ENCODE measurements around the gene HEPHL1. TPM values are rescaled to one million over a fixed set of nuclear protein-coding genes. Genes with fewer than 3 reads are reported as not detected.

Gene HEPHL1
- total RNA-seq, 1 donor from 2014 or later = not detected

GRCh38 chr11:93984196-93984567 is 37.0 kb upstream of the HEPHL1 start:
- H3K27me3 ChIP-seq (ENCODE audit: low read depth) = no peaks in the 10 kb centered on the region
- no peak for DNase-seq
- intact Hi-C loops (cut with micrococcal nuclease) = no loop called here
- no peak for TF ChIP-seq CTCF (IDR thresholded peaks at IDR 0.05; ENCODE audit: borderline replicate concordance)
- H3K36me3 ChIP-seq = no peaks in the 10 kb centered on the region
- no peaks in the 10 kb centered on the region for H3K4me1 ChIP-seq
- no peak overlapping the region for H3K4me3 ChIP-seq
- H3K9me3 ChIP-seq (replicated peaks) = peaks cover 7% of the 10 kb centered on the region
- H3K27ac ChIP-seq (replicated peaks) = no peak overlapping the region

GRCh38 chr11:93984936-93985335 is 36.2 kb upstream of the HEPHL1 start:
- no peak for DNase-seq
- no peaks in the 10 kb centered on the region for H3K27me3 ChIP-seq (ENCODE audit: low read depth)
- H3K27ac ChIP-seq (replicated peaks) = no peak overlapping the region
- H3K9me3 ChIP-seq (replicated peaks) = no peaks in the 10 kb centered on the region
- TF ChIP-seq CTCF (IDR thresholded peaks at IDR 0.05; ENCODE audit: borderline replicate concordance) = no peak
- H3K4me3 ChIP-seq = no peak overlapping the region
- H3K36me3 ChIP-seq = no peaks in the 10 kb centered on the region
- intact Hi-C loops (cut with micrococcal nuclease) = no loop called here
- no peaks in the 10 kb centered on the region for H3K4me1 ChIP-seq

GRCh38 chr11:93986716-93987115 is 34.4 kb upstream of the HEPHL1 start:
- no peak for DNase-seq
- Histone ChIP-seq H3K4me3 (no peak overlapping the region), H3K36me3 (no peaks in the 10 kb centered on the region), H3K27ac (replicated peaks) (no peak overlapping the region), H3K4me1 (no peaks in the 10 kb centered on the region), H3K27me3 (ENCODE audit: low read depth) (no peaks in the 10 kb centered on the region), H3K9me3 (replicated peaks) (peaks cover 6% of the 10 kb centered on the region)
- TF ChIP-seq CTCF (IDR thresholded peaks at IDR 0.05; ENCODE audit: borderline replicate concordance) = no peak
- intact Hi-C loops (cut with micrococcal nuclease) = no loop called here

GRCh38 chr11:93988455-93988854 is 32.7 kb upstream of the HEPHL1 start:
- Histone ChIP-seq H3K9me3 (replicated peaks) (peaks cover 23% of the 10 kb centered on the region), H3K4me1 (no peaks in the 10 kb centered on the region), H3K27me3 (ENCODE audit: low read depth) (no peaks in the 10 kb centered on the region), H3K36me3 (no peaks in the 10 kb centered on the region), H3K4me3 (no peak overlapping the region), H3K27ac (replicated peaks) (no peak overlapping the region)
- TF ChIP-seq CTCF (IDR thresholded peaks at IDR 0.05; ENCODE audit: borderline replicate concordance) = no peak
- intact Hi-C loops (cut with micrococcal nuclease) = no loop called here
- no peak for DNase-seq

GRCh38 chr11:93988912-93989311 is 32.2 kb upstream of the HEPHL1 start:
- Histone ChIP-seq H3K4me3 (no peak overlapping the region), H3K36me3 (no peaks in the 10 kb centered on the region), H3K27ac (replicated peaks) (no peak overlapping the region), H3K27me3 (ENCODE audit: low read depth) (no peaks in the 10 kb centered on the region), H3K4me1 (no peaks in the 10 kb centered on the region), H3K9me3 (replicated peaks) (peaks cover 28% of the 10 kb centered on the region)
- TF ChIP-seq CTCF (IDR thresholded peaks at IDR 0.05; ENCODE audit: borderline replicate concordance) = no peak
- intact Hi-C loops (cut with micrococcal nuclease) = no loop called here
- DNase-seq = no peak

GRCh38 chr11:93993747-93994146 is 27.4 kb upstream of the HEPHL1 start:
- no peak for TF ChIP-seq CTCF (IDR thresholded peaks at IDR 0.05; ENCODE audit: borderline replicate concordance)
- intact Hi-C loops (cut with micrococcal nuclease) = no loop called here
- peaks cover 64% of the 10 kb centered on the region for H3K9me3 ChIP-seq (replicated peaks)
- H3K4me3 ChIP-seq = no peak overlapping the region
- H3K27me3 ChIP-seq (ENCODE audit: low read depth) = no peaks in the 10 kb centered on the region
- no peaks in the 10 kb centered on the region for H3K4me1 ChIP-seq
- H3K27ac ChIP-seq (replicated peaks) = no peak overlapping the region
- DNase-seq = no peak
- no peaks in the 10 kb centered on the region for H3K36me3 ChIP-seq
